ENCODE data around the gene NUDT16L1.

The NUDT16L1 gene

GRCh38 chr16:4682084-4682591 is 11.2 kb upstream of the NUDT16L1 start:
- DNase-seq (ENCODE audit: low read depth in 1 of 2, low spot score in 1 of 2): no peak

DNA sequence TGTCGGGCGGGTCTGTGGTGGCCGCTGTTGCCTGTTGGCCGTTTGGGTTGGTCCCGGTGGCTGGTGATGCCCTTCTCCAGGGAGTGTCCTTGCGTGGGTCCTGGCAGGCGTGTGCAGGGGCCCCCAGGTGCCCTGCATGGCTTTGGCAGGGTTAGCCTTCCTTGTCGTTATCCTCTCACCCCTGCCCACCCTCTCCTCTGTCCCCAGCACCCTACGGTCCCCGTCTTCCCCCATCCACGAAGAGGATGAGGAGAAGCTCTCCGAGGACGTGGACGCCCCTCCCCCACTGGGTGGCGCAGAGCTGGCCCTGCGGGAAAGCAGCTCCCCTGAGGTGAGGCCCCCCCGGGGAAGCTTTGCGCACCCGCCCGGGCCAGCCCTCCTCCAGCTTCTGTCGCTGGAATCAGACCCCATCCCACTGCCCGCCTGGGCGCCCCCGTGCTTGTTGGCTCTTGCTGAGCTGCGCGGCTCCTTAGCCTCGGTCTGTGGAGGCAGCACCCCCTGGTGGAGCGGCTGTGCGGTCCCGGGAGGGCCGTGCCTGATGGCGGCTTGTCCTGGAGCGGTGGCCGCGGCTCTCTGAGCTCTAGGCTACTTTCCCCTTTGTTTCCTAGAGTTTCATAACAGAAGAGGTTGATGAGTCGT is 10.6 kb upstream of the NUDT16L1 start:
- no peak for DNase-seq (ENCODE audit: low read depth in 1 of 2, low spot score in 1 of 2)

- DNase-seq (ENCODE audit: low read depth in 1 of 2, low spot score in 1 of 2): no peak
These were observed 9.9 kb upstream of the NUDT16L1 start for GRCh38 chr16:4683255-4684057.

GRCh38 chr16:4684058-4684715 is 9.2 kb upstream of the NUDT16L1 start:
- no peak for DNase-seq (ENCODE audit: low read depth in 1 of 2, low spot score in 1 of 2)

GRCh38 chr16:4684763-4685162 is 8.6 kb upstream of the NUDT16L1 start:
- no peak for DNase-seq (ENCODE audit: low read depth in 1 of 2, low spot score in 1 of 2)

DNA sequence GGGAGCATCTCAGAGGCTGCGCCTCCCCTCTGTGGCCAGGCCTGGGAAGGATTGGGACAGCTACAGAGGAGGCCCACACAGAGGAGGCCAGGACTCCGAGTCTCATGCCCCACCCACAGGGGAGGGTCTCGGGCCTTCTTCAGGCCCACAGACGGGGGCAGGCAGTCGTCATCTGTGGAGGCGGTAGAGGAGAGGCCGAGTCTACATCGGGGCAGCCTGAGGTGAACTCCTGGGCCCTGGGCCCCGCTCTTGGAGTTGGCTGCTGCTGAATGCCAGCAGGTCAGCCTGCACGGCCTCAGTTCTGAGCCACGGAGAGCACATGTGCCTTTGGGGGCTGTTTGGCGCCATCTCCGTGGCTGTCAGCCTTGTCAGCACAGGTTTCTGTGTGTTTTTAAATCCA is 8.1 kb upstream of the NUDT16L1 start:
- DNase-seq (ENCODE audit: low read depth in 1 of 2, low spot score in 1 of 2): no peak

DNA sequence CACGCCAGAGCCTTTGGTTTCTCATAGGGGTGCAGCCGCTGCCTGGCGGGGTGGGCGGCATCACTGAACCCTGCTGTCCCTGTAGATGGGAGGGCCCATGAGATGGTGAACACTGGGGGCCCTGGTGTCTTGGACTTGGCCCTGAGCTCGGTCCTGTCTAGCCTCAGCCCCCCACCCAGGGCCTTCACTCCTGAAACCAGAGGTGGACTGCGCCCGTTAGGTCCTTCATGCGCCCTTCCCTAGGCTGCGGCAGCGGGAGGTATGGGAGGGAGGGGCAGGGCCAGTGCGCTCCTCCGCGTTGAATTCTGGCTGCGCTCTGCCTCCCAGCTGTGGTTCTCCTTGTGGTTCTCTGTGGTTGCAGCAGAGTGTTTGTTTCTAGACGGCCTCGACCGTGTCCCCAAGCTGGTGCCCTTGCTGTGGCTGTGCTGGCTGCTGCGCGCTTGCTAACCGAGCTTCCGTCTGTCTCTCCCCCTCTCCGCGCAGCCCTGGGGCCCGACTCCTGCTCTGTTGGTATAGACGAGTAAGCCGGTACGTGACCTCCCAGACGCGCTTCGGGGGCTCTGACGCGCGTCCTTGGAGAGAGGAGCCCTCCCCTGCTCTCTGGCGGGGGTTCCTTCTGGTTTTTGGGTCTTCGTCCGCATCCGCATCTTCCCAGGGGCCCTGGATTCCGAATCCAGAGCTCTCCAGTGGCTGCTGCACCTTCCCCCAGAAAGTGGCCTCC is 7.4 kb upstream of the NUDT16L1 start:
- DNase-seq (ENCODE audit: low read depth in 1 of 2, low spot score in 1 of 2): no peak

DNA sequence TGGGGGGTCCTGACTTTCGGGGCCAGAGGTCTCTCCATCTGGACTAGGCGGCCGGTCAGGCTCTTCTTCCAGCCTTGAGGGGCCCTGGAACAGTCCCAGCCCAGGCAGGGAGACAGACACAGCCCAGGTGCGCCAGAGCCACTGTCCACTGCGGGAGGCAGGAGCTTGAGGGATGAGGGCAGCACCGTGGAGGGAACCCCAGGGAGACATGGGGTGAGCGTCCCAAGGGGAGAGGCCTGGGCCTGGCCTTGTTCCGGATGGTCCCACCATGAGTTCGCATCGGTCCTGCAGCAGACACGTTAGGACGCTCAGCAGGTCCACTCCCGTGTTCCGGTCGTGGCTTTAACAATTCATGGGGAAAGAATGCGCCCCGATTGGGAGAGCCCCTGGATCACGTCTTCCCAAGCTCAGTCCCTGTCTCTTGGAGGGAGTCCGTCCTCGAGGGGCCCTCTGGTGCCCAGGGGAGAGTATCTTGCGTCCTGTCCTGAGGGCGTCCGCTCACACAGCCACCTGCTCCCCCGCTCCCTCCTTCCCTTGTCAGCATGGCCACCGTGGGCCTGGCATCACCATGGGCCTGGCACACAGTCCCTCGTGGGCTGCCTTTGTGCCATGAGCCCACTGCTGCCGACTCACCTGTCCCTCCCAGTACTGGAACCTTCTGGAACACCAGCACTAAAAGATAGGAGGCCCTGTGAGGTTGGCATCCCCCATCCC is 6.7 kb upstream of the NUDT16L1 start:
- DNase-seq (ENCODE audit: low read depth in 1 of 2, low spot score in 1 of 2): no peak

- no peak for DNase-seq (ENCODE audit: low read depth in 1 of 2, low spot score in 1 of 2)
These were observed 5.9 kb upstream of the NUDT16L1 start for GRCh38 chr16:4687416-4687815.

DNA sequence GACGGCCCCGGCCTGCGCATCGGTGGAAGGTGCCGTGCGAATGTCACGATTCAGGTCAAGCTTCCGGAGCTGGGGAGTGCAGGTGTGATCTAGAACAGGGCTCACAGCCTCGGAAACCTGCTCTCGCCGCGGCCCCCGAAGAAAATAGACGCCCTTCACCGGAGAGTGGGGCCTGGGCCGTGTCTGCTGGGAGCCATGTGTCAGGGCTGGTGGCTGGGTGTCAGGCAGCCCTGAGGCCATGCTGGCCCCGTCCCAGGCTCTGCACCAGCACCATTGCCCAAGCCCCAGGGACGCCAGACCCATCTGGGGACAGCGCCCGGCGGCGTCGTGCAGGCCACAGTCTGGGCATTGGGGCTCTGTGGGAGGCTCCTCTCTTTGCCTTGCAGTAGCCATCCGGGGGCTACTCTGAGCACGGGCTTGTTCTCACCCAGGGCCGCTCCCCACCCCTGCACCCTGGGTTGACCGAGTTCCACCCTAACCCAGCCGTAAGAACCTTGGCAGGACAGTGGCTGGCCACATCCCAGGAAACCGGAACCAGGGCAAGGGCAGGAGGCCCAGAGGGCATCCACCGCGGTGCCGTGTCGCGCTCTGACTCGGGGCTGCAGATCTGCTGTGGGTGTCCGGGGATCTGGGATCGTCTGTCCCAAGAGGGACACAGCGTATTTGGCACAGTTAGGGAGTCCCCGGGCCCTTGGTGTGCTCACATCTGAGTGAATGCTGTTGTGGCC is 5.3 kb upstream of the NUDT16L1 start:
- DNase-seq (ENCODE audit: low read depth in 1 of 2, low spot score in 1 of 2): no peak

DNA sequence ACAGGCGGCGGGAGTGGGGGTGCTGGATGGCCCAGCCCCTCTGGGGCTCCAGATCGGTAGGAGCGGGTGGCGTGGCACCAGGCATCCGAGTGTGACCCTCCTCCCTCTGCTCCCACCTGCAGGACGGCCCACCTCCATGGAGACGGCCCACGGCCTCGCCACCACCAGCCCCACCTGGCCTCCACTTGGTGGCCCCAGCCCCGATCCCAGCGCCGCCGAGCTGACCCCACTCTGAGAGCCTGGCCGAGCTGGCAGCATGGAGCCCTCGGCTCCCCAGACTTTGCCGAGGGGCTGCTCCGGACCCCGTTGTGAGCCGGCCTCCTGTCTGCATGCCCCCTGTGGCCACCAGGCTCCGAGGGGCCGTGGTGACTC is 4.7 kb upstream of the NUDT16L1 start:
- DNase-seq (ENCODE audit: low read depth in 1 of 2, low spot score in 1 of 2): no peak

DNA sequence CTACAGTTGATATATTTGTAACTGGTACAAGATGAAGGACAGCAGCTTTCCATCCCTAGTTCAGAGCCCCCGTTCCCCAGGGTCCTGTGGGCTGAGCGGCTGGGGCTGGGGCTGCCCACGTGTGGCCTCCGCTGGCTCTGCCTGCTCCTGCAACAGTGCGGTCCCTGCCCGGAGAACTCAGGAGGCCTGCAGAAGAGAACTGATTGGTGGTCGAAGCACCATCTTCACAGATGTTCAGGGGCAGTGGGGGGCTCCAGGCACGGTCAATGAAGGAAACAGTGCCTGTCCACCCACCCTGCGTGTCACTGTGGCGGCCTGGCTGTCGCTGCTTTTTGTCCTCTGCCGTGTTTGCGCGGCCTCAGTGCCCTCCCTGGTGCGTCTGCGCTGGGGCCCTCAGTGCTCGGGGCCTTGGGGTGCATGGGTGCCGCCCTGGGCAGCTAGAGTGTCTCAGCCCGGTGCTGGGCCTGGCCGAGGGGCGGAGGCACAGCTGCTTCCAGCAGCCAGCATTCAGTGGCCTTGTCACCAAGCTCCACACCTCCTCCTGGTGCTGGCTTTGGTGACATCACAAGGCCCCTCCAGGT is 4.2 kb upstream of the NUDT16L1 start:
- no peak for DNase-seq (ENCODE audit: low read depth in 1 of 2, low spot score in 1 of 2)

DNA sequence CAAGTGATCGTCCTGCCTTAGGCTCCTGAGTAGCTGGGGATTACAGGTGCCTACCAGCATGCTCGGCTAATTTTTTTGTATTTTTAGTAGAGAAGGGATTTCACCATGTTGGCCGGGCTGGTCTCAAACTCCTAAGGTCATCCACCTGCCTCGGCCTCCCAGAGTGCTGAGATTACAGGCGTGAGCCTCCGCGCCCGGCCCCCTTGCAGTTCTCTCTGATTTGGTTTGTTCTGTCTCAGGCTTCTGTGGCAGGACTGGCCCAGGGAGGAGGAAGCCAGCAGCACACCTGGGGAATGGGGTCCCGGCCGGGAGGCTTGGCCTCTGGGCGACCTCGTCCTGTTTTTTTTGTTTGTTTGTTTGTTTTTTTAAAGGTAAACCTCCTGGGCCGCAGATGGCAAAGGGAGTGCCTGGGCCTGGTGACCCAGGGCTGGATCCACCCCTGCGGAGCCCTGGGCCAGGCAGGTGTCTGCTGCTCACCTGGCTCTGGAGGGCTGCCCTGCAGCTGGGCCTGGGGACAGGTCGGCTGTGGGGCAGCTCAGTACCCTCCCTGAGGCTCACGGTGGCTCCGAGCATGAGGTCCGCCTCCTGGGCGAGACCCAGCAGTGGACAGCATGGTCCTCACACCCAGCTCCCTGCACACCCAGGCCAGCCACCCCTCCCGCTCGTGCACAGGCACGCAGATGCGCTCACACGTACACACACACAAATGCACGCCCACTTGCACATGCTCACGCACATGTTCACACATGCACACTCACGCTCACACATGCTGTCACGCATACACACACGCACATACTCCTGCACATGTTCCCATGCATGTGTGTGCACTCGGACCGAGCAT is 3.3 kb upstream of the NUDT16L1 start:
- DNase-seq (ENCODE audit: low read depth in 1 of 2, low spot score in 1 of 2): no peak

DNA sequence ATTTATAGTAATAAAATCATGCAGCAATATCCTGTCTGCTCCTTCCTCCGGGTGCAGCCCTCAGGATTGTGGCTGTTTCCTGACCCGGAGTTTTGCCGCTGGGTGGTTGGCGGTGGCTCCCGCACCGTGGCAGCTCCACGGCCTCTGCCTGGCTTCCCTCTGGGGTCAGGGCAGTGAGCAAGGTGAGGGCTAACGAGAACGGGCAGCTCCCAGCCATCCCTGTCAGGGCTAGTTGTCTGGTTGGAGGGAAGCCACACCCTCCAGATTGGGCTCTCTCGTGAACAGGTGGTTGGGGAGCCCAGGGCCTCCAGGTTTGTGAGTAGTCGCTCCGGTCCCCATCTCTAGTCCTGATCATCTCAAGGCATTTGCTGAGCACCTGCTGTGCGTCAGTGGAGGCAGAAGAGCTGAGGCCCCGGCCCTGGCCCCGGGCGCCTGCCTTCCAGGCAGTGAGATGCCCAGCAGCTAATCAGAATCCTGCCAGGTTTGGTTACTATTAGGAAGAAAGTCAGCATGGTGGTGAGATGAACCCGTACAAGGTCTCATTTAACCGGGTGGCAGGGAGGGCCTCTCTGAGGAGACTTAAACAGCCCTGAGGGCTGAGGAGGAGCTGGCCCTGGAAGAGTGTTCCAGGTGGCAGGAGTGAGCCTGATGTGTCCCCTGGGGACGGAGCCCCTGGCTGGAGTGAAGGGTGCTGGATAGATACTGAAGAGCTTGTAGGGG is 2.3 kb upstream of the NUDT16L1 start:
- no peak for DNase-seq (ENCODE audit: low read depth in 1 of 2, low spot score in 1 of 2)

DNA sequence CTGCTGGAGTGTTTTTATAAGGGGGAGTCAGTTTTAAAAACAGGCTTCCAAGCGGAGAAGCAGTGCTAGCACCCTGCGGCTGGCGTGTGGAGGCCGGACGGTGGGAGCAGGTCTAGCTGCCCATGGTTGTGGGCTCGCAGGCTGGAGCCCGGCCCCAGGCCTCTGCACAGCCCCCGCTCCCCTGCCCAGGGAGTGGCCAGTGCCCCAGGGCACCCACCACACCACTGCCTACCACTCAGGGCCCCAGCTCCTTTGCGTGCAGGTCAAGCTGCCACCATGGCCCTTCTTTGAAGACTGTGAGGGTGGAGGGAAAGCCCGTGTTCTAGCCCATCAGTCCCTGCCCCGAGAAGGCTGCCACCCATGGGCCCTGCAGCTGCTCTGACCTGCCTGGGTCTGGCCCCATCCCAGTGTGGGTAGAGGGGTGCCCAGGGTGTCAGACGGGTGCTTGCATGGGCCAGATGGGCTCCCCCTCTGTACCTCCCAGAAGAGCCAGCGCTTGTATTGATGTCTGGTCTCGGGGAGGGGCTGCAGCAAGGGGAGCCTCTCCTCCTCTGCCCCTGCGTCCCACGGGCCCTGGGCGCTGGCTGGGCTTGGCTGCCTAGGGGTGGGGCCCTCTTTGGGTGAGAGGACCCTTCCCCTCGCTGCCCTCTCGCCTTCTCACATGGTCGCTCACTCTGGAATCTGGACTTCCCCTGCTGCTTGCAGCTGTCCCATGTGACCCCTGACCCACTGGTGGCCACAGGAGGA is 1.5 kb upstream of the NUDT16L1 start:
- DNase-seq (ENCODE audit: low read depth in 1 of 2, low spot score in 1 of 2): no peak

GRCh38 chr16:4692460-4693295 is 684 bp upstream of the NUDT16L1 start:
- DNase-seq (ENCODE audit: low read depth in 1 of 2, low spot score in 1 of 2): no peak

Measured in stimulated activated CD4-positive, alpha-beta T cell treated with anti-CD3 and anti-CD28 coated beads, Interleukin-15, amount 100 ng/mL, for 1 hour (primary cell).